ENCODE measurements around the gene SDF2.
"Not testable (repeated sequence)": the region's sequence is repeated elsewhere in the genome, so short reads cannot be mapped to it uniquely, and the experiment has no call there.

SDF2 gene

GRCh38 chr17:28626818-28627217, 34.9 kb downstream of the SDF2 start:
- no peak for DNase-seq (ENCODE audit: low read depth, low spot score)

GRCh38 chr17:28624148-28624547, 37.6 kb downstream of the SDF2 start:
- no peak for DNase-seq (ENCODE audit: low read depth, low spot score)

GRCh38 chr17:28623696-28624095, 38.0 kb downstream of the SDF2 start:
- DNase-seq (ENCODE audit: low read depth, low spot score), result no peak

GRCh38 chr17:28622186-28622585, 39.5 kb downstream of the SDF2 start:
- DNase-seq (ENCODE audit: low read depth, low spot score), result no peak

GRCh38 chr17:28620010-28620409, 41.7 kb downstream of the SDF2 start:
- no peak for DNase-seq (ENCODE audit: low read depth, low spot score)

- DNase-seq (ENCODE audit: low read depth, low spot score), result no peak
Measured at GRCh38 chr17:28618464-28618863, 43.2 kb downstream of the SDF2 start.

- no peak for DNase-seq (ENCODE audit: low read depth, low spot score)
Measured at GRCh38 chr17:28616281-28616680, 45.4 kb downstream of the SDF2 start.

- no peak for DNase-seq (ENCODE audit: low read depth, low spot score)
Measured at GRCh38 chr17:28615260-28615940, 46.3 kb downstream of the SDF2 start.

- DNase-seq (ENCODE audit: low read depth, low spot score), result no peak
Measured at GRCh38 chr17:28613931-28614381, 47.8 kb downstream of the SDF2 start, which contains the start of gene RSKR. TSS of gene RSKR (minus strand) at chr17:28614185. CDS start at chr17:28614161, 24 bp downstream.

- no peak for DNase-seq (ENCODE audit: low read depth, low spot score)
Measured at GRCh38 chr17:28612936-28613872, 48.5 kb downstream of the SDF2 start.

- DNase-seq (ENCODE audit: low read depth, low spot score), result no peak
Measured at GRCh38 chr17:28612531-28612930, 49.2 kb downstream of the SDF2 start.

- no peak for DNase-seq (ENCODE audit: low read depth, low spot score)
Measured at GRCh38 chr17:28610376-28610775, 51.3 kb downstream of the SDF2 start.

GRCh38 chr17:28604031-28604430, 57.7 kb downstream of the SDF2 start:
- not testable (repeated sequence) for DNase-seq (ENCODE audit: low read depth, low spot score)

GRCh38 chr17:28599311-28600184, 62.2 kb downstream of the SDF2 start:
- DNase-seq (ENCODE audit: low read depth, low spot score), result peak; percentile 40

GRCh38 chr17:28598799-28599310, 62.9 kb downstream of the SDF2 start, which contains the start of gene SPAG5:
TSS of gene SPAG5 (minus strand) at chr17:28599025. CDS start at chr17:28598946, 79 bp downstream.
- peak; percentile 64 for DNase-seq (ENCODE audit: low read depth, low spot score)

- no peak for DNase-seq (ENCODE audit: low read depth, low spot score)
Measured at GRCh38 chr17:28598389-28598788, 63.3 kb downstream of the SDF2 start.

All from brain pericyte (primary cell).